Measurements from ENCODE around the gene VMO1.
A peak's percentile ranks its signal among the peaks of the same experiment; 100 is the strongest.

DNA sequence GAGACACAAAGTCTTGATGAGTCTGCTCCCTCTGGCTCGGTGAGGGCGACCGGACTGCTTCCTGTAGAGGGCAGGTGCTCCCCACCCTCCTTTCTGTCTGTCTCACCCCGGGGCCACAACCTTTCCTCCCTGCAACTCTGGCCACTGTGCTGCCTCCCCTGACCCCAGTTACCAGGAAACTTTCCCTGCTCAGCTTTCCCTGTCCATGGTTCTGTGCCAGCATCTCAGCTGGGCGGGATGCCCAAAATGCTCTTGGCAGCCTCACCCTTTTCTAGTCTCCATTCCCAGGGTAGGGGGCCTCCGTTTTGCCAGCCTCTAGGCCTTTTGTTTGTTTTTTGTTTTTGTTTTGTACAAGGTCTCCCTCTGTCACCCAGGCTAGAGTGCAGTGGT is 22.2 kb upstream of the VMO1 start:
- TF ChIP-seq POLR2AphosphoS5 (IDR thresholded peaks at IDR 0.05; ENCODE audit: low read depth, low read length) (no peak), TAF1 (IDR thresholded peaks at IDR 0.05; ENCODE audit: borderline replicate concordance, insufficient read depth, low read length) (no peak), SIN3A (IDR thresholded peaks at IDR 0.05; ENCODE audit: borderline replicate concordance, insufficient read depth, low read length) (no peak)
- TF ChIP-seq, protein P1, sequence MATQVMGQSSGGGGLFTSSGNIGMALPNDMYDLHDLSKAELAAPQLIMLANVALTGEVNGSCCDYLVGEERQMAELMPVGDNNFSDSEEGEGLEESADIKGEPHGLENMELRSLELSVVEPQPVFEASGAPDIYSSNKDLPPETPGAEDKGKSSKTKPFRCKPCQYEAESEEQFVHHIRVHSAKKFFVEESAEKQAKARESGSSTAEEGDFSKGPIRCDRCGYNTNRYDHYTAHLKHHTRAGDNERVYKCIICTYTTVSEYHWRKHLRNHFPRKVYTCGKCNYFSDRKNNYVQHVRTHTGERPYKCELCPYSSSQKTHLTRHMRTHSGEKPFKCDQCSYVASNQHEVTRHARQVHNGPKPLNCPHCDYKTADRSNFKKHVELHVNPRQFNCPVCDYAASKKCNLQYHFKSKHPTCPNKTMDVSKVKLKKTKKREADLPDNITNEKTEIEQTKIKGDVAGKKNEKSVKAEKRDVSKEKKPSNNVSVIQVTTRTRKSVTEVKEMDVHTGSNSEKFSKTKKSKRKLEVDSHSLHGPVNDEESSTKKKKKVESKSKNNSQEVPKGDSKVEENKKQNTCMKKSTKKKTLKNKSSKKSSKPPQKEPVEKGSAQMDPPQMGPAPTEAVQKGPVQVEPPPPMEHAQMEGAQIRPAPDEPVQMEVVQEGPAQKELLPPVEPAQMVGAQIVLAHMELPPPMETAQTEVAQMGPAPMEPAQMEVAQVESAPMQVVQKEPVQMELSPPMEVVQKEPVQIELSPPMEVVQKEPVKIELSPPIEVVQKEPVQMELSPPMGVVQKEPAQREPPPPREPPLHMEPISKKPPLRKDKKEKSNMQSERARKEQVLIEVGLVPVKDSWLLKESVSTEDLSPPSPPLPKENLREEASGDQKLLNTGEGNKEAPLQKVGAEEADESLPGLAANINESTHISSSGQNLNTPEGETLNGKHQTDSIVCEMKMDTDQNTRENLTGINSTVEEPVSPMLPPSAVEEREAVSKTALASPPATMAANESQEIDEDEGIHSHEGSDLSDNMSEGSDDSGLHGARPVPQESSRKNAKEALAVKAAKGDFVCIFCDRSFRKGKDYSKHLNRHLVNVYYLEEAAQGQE (IDR thresholded peaks at IDR 0.05; ENCODE audit: insufficient read depth in 1 of 2, low read depth in 2 of 2, low read length in 2 of 2), result peak; percentile 58 to 81; a peak in 3 of 4 replicates
